SK-N-MC (cell line): Measurements from ENCODE around the gene LRFN2.

Experiments used
- EZH2 ChIP-seq: fragments of 200-600 bp; sonication (generic); IDR thresholded peaks from one replicate; pipeline ENCODE4 v1.6.1; 2017; ENCODE audit warnings: antibody characterized with exemption
- FOXP2 ChIP-seq: optimal IDR thresholded peaks from 2 replicates; pipeline ENCODE3; 2011; ENCODE audit warnings: mild to moderate bottlenecking, moderate library complexity; ENCODE audit not compliant: insufficient read depth; ENCODE audit errors: extremely low read length, control extremely low read depth
- POLR2AphosphoS5 ChIP-seq: IDR thresholded peaks from 2 replicates; pipeline ENCODE4 v1.6.1; 2012; ENCODE audit warnings: mild to moderate bottlenecking, low read depth, low read length, borderline replicate concordance

DNA sequence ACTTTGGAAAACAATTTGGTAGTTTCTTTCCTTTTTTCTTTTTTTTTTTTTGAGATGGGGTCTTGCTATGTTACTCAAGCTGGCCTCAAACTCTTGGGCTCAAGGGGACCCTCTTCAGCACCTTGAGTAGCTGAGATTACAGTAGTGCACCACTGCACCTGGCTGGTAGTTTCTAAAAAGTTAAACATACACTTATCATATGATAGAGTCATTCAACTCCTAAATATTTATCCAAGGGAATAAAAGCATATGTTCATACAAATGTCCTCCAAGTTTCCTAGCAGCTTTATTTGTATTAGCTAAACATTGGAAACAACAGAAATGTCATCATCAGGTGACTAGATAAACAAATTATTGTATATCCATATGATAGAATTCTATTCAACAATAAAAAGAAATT lies 213.9 kb downstream of the LRFN2 start:
- TF ChIP-seq POLR2AphosphoS5 (no peak), EZH2 (no peak), FOXP2 (no peak)
